CD4-positive, alpha-beta memory T cell (primary cell): ENCODE measurements around the gene GNS. TPM values are rescaled to one million over a fixed set of nuclear protein-coding genes. Genes with fewer than 3 reads are reported as not detected.

Experiments used
- CTCF ChIA-PET: fragments of 350-600 bp; sonication (Branson Sonifier 250); formaldehyde crosslinking; loops from one replicate; lab custom pipeline; 2021; ENCODE audit warnings: inconsistent platforms; ENCODE audit not compliant: partially characterized antibody; lab: Charles Lee
- POLR2A ChIA-PET: fragments of 350-600 bp; sonication (Branson Sonifier 250); formaldehyde crosslinking; loops from one replicate; lab custom pipeline; 2021; ENCODE audit not compliant: partially characterized antibody; lab: Charles Lee
- DNase-seq, 5 donors: peaks; one replicate each; pipeline versions ENCODE4 v3.0.0 to v3.0.0-alpha.2; 2020 to 2022; ENCODE audit warnings: mixed read lengths in 1 of 5
- H3K27ac ChIP-seq: one replicate; pipeline ENCODE4 v1.7.0; 2013; ENCODE audit warnings: low read depth, low read length
- H3K27me3 ChIP-seq: 2 replicates; pipeline ENCODE4 v1.7.0; 2013; ENCODE audit warnings: mild to moderate bottlenecking, low read length, moderate library complexity; ENCODE audit not compliant: insufficient read depth
- H3K36me3 ChIP-seq: 2 replicates; pipeline ENCODE4 v1.7.0; 2013; ENCODE audit warnings: mild to moderate bottlenecking, low read length, moderate library complexity; ENCODE audit not compliant: insufficient read depth
- H3K4me1 ChIP-seq: 2 replicates; pipeline ENCODE4 v1.7.0; 2013; ENCODE audit warnings: mild to moderate bottlenecking, low read length, moderate library complexity; ENCODE audit not compliant: insufficient read depth
- H3K4me3 ChIP-seq, 2 donors: one replicate each; pipeline ENCODE4 v1.7.0; 2013; ENCODE audit warnings: low read length in 2 of 2, mild to moderate bottlenecking in 1 of 2
- H3K9me3 ChIP-seq, 2 donors: one replicate each; pipeline ENCODE4 v1.7.0; 2013; ENCODE audit warnings: low read length in 2 of 2, control low read depth in 1 of 2; ENCODE audit not compliant: control insufficient read depth in 1 of 2
- H3K27ac Mint-ChIP-seq, 7 donors: one replicate each; pipeline ENCODE4 v1.8.0; 2020 to 2021; ENCODE audit warnings: mixed read lengths in 7 of 7, mild to moderate bottlenecking in 6 of 7, inconsistent platforms in 3 of 7, moderate library complexity in 3 of 7
- H3K27me3 Mint-ChIP-seq, 2 donors: one replicate each; pipeline ENCODE4 v1.8.0; 2020 to 2021; ENCODE audit warnings: mixed read lengths in 2 of 2
- H3K36me3 Mint-ChIP-seq, 2 donors: one replicate each; pipeline ENCODE4 v1.8.0; 2020 to 2021; ENCODE audit warnings: mixed read lengths in 2 of 2, inconsistent platforms in 1 of 2, mild to moderate bottlenecking in 1 of 2
- H3K4me1 Mint-ChIP-seq, 4 donors: one replicate each; pipeline ENCODE4 v1.8.0; 2020 to 2021; ENCODE audit warnings: mixed read lengths in 4 of 4, mild to moderate bottlenecking in 1 of 4
- H3K4me3 Mint-ChIP-seq, 8 donors: one replicate each; pipeline ENCODE4 v1.8.0; 2020 to 2021; ENCODE audit warnings: mixed read lengths in 8 of 8, mild to moderate bottlenecking in 7 of 8, moderate library complexity in 6 of 8, inconsistent platforms in 3 of 8
- H3K9me3 Mint-ChIP-seq, 8 donors: one replicate each; pipeline ENCODE4 v1.8.0; 2020 to 2021; ENCODE audit warnings: mixed read lengths in 8 of 8, mild to moderate bottlenecking in 5 of 8, inconsistent platforms in 3 of 8, moderate library complexity in 1 of 8
- intact Hi-C: fragments of 100-400 bp; cut with micrococcal nuclease; formaldehyde crosslinking; loops from one replicate; pipeline ENCODE4 v1.15.1; 2023
- polyA plus RNA-seq, 2 donors: library from polyadenylated mRNA; unstranded; fragments of 300-500 nt; fragmentation: Illumina TruSeq; gene quantifications; one replicate each; pipeline ENCODE4 v1.2.3, GENCODE V29; 2021
- total RNA-seq, 2 experiments: library from RNA; stranded (reverse); gene quantifications; one replicate each; pipeline ENCODE4 v1.2.3, GENCODE V29; 2021

The GNS gene
- total and polyA plus RNA-seq, 4 experiments from 2014 or later: 34.2 to 77.0 (median 35.9) TPM

- H3K9me3 ChIP-seq: no peaks in the 10 kb centered on the region
- intact Hi-C loops: no loop called here
- peaks cover 31% of the 10 kb centered on the region for H3K36me3 ChIP-seq
- ChIA-PET POLR2A (no interaction called here), CTCF (interaction anchor here (1.3 kb wide), 1 partner anchor 197 kb away, joined by 4 read pairs; no protein-coding TSS in a partner anchor)
- peaks cover 59 to 62% of the 10 kb centered on the region in 2 donors for H3K36me3 Mint-ChIP-seq
- no peak overlapping the region for H3K27ac ChIP-seq
- no peaks in the 10 kb centered on the region for H3K27me3 ChIP-seq
- H3K4me1 ChIP-seq: no peaks in the 10 kb centered on the region
- no peaks in the 10 kb centered on the region for H3K9me3 Mint-ChIP-seq
- no peak overlapping the region for H3K4me3 ChIP-seq
- H3K4me3 Mint-ChIP-seq: no peak overlapping the region
- H3K4me1 Mint-ChIP-seq: peaks cover 0 to 4% (median under 1%) of the 10 kb centered on the region in 4 donors
- H3K27me3 Mint-ChIP-seq: no peaks in the 10 kb centered on the region
- no peak for DNase-seq
- peak overlapping the region in 1 of 7 donors; percentile 24 for H3K27ac Mint-ChIP-seq
Observed at GRCh38 chr12:64746663-64747062, 12.5 kb downstream of the GNS start.

- Histone ChIP-seq H3K9me3 (no peaks in the 10 kb centered on the region), H3K27ac (no peak overlapping the region), H3K4me1 (no peaks in the 10 kb centered on the region), H3K36me3 (peaks cover 31% of the 10 kb centered on the region), H3K27me3 (no peaks in the 10 kb centered on the region), H3K4me3 (no peak overlapping the region)
- intact Hi-C loops: no loop called here
- Mint-ChIP-seq H3K9me3 (no peaks in the 10 kb centered on the region), H3K27me3 (no peaks in the 10 kb centered on the region), H3K27ac (no peak overlapping the region), H3K36me3 (peaks cover 61 to 64% of the 10 kb centered on the region in 2 donors), H3K4me3 (no peak overlapping the region), H3K4me1 (peaks cover 0 to 4% (median under 1%) of the 10 kb centered on the region in 4 donors)
- DNase-seq: no peak
- CTCF ChIA-PET: interaction anchor here (0.7 to 1.3 kb wide), 2 partner anchors 197 to 201 kb away, joined by 3 to 4 read pairs; no protein-coding TSS in a partner anchor
- POLR2A ChIA-PET: no interaction called here
Observed at GRCh38 chr12:64745980-64746379, 13.2 kb downstream of the GNS start.

- H3K4me1 Mint-ChIP-seq: peaks cover 0 to 4% (median under 1%) of the 10 kb centered on the region in 4 donors
- Histone ChIP-seq H3K27ac (no peak overlapping the region), H3K27me3 (no peaks in the 10 kb centered on the region), H3K9me3 (no peaks in the 10 kb centered on the region), H3K4me1 (no peaks in the 10 kb centered on the region), H3K4me3 (no peak overlapping the region), H3K36me3 (peaks cover 34% of the 10 kb centered on the region)
- no peak for DNase-seq
- H3K36me3 Mint-ChIP-seq: peaks cover 65 to 67% of the 10 kb centered on the region in 2 donors
- no peaks in the 10 kb centered on the region for H3K27me3 Mint-ChIP-seq
- H3K9me3 Mint-ChIP-seq: no peaks in the 10 kb centered on the region
- no peak overlapping the region for H3K27ac Mint-ChIP-seq
- POLR2A ChIA-PET: no interaction called here
- intact Hi-C loops: no loop called here
- H3K4me3 Mint-ChIP-seq: no peak overlapping the region
- CTCF ChIA-PET: interaction anchor here (0.7 to 1.3 kb wide), 2 partner anchors 196 to 200 kb away, joined by 3 to 4 read pairs; no protein-coding TSS in a partner anchor
Observed at GRCh38 chr12:64745259-64745807, 13.9 kb downstream of the GNS start.

- no peaks in the 10 kb centered on the region for H3K9me3 Mint-ChIP-seq
- Histone ChIP-seq H3K27ac (no peak overlapping the region), H3K4me1 (no peaks in the 10 kb centered on the region), H3K9me3 (no peaks in the 10 kb centered on the region), H3K4me3 (no peak overlapping the region), H3K36me3 (peaks cover 39% of the 10 kb centered on the region), H3K27me3 (no peaks in the 10 kb centered on the region)
- POLR2A ChIA-PET: interaction anchor here (1.3 kb wide), 1 partner anchor 13 kb away, joined by 4 read pairs; no protein-coding TSS in a partner anchor
- DNase-seq: no peak
- intact Hi-C loops: no loop called here
- no peaks in the 10 kb centered on the region for H3K27me3 Mint-ChIP-seq
- H3K4me3 Mint-ChIP-seq: no peak overlapping the region
- H3K36me3 Mint-ChIP-seq: peaks cover 70 to 74% of the 10 kb centered on the region in 2 donors
- CTCF ChIA-PET: interaction anchor here (0.5 kb wide), 1 partner anchor 244 kb away, joined by 3 read pairs; no protein-coding TSS in a partner anchor
- peaks cover 0 to 3% (median under 1%) of the 10 kb centered on the region in 4 donors for H3K4me1 Mint-ChIP-seq
- H3K27ac Mint-ChIP-seq: no peak overlapping the region
Observed at GRCh38 chr12:64744422-64745258, 14.6 kb downstream of the GNS start.

DNA sequence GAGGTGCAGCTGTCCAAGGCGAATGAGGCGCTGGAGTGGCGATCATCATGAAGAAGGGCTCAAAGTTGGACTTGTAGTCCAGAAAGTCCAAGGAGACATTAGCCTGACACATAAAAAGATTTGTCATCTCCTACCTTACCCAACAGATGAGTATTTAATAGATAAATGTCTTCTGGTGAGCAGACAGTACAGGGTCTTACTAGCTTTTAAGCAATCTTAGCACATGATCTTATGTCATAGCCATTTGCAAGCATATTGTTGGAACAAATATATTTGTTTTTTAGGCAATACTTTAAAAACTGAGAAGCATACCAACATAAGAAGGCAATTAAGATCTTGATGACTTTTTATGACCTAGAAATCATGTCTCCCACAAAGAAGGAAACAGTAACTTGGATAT is 16.0 kb downstream of the GNS start:
- no peak overlapping the region for H3K4me3 ChIP-seq
- no peak overlapping the region for H3K27ac ChIP-seq
- Mint-ChIP-seq H3K4me3 (no peak overlapping the region), H3K27ac (peak overlapping the region in 1 of 7 donors; percentile 27), H3K36me3 (peaks cover 74 to 76% of the 10 kb centered on the region in 2 donors), H3K4me1 (peaks cover 0 to 4% (median 1%) of the 10 kb centered on the region in 4 donors), H3K27me3 (no peaks in the 10 kb centered on the region), H3K9me3 (no peaks in the 10 kb centered on the region)
- H3K9me3 ChIP-seq: no peaks in the 10 kb centered on the region
- intact Hi-C loops: no loop called here
- H3K4me1 ChIP-seq: no peaks in the 10 kb centered on the region
- peaks cover 43% of the 10 kb centered on the region for H3K36me3 ChIP-seq
- DNase-seq: no peak
- POLR2A ChIA-PET: interaction anchor here (0.6 kb wide), 1 partner anchor 105 kb away, joined by 4 read pairs; no protein-coding TSS in a partner anchor
- CTCF ChIA-PET: no interaction called here
- H3K27me3 ChIP-seq: no peaks in the 10 kb centered on the region

GRCh38 chr12:64742416-64742815 is 16.8 kb downstream of the GNS start:
- peaks cover 4 to 11% (median 7%) of the 10 kb centered on the region in 4 donors for H3K4me1 Mint-ChIP-seq
- Histone ChIP-seq H3K27ac (no peak overlapping the region), H3K36me3 (peaks cover 43% of the 10 kb centered on the region), H3K9me3 (no peaks in the 10 kb centered on the region), H3K4me3 (no peak overlapping the region), H3K4me1 (peaks cover 8% of the 10 kb centered on the region), H3K27me3 (no peaks in the 10 kb centered on the region)
- H3K27me3 Mint-ChIP-seq: no peaks in the 10 kb centered on the region
- POLR2A ChIA-PET: interaction anchor here (1.3 kb wide), 1 partner anchor 32 kb away, joined by 3 read pairs; no protein-coding TSS in a partner anchor
- no peak overlapping the region for H3K4me3 Mint-ChIP-seq
- no peak for DNase-seq
- peaks cover 70 to 75% of the 10 kb centered on the region in 2 donors for H3K36me3 Mint-ChIP-seq
- intact Hi-C loops: no loop called here
- no peak overlapping the region for H3K27ac Mint-ChIP-seq
- CTCF ChIA-PET: no interaction called here
- peaks cover 0 to 2% (median 0%) of the 10 kb centered on the region in 8 donors for H3K9me3 Mint-ChIP-seq

GRCh38 chr12:64740646-64741045 is 18.6 kb downstream of the GNS start:
- peaks cover 75 to 87% of the 10 kb centered on the region in 2 donors for H3K36me3 Mint-ChIP-seq
- CTCF ChIA-PET: interaction anchor here (1.2 kb wide), 1 partner anchor 10 kb away, joined by 3 read pairs; no protein-coding TSS in a partner anchor
- peaks cover 0 to 2% (median 0%) of the 10 kb centered on the region in 8 donors for H3K9me3 Mint-ChIP-seq

More at GRCh38 chr12:64740646-64741045, 18.6 kb downstream of the GNS start:
- H3K27me3 ChIP-seq: no peaks in the 10 kb centered on the region
- Mint-ChIP-seq H3K27me3 (no peaks in the 10 kb centered on the region), H3K27ac (no peak overlapping the region), H3K4me3 (no peak overlapping the region), H3K4me1 (peaks cover 7 to 17% (median 10%) of the 10 kb centered on the region in 4 donors)
- DNase-seq: no peak
- POLR2A ChIA-PET: interaction anchor here (1.3 kb wide), 1 partner anchor 10 kb away, joined by 3 read pairs; no protein-coding TSS in a partner anchor
- H3K4me3 ChIP-seq: no peak overlapping the region
- no peak overlapping the region for H3K27ac ChIP-seq
- intact Hi-C loops: no loop called here
- H3K36me3 ChIP-seq: peaks cover 49% of the 10 kb centered on the region
- H3K4me1 ChIP-seq: peaks cover 10% of the 10 kb centered on the region
- no peaks in the 10 kb centered on the region for H3K9me3 ChIP-seq
